HPDE6-E6E7 (cell line): ENCODE results near the gene DPAGT1.
"Not testable (repeated sequence)": the region's sequence is repeated elsewhere in the genome, so short reads cannot be mapped to it uniquely, and the experiment has no call there.

Experiments used
- DNase-seq: peaks from one replicate; pipeline ENCODE4 v3.0.0; 2011; ENCODE audit warnings: missing footprints; ENCODE audit errors: extremely low spot score

Gene DPAGT1

DNA sequence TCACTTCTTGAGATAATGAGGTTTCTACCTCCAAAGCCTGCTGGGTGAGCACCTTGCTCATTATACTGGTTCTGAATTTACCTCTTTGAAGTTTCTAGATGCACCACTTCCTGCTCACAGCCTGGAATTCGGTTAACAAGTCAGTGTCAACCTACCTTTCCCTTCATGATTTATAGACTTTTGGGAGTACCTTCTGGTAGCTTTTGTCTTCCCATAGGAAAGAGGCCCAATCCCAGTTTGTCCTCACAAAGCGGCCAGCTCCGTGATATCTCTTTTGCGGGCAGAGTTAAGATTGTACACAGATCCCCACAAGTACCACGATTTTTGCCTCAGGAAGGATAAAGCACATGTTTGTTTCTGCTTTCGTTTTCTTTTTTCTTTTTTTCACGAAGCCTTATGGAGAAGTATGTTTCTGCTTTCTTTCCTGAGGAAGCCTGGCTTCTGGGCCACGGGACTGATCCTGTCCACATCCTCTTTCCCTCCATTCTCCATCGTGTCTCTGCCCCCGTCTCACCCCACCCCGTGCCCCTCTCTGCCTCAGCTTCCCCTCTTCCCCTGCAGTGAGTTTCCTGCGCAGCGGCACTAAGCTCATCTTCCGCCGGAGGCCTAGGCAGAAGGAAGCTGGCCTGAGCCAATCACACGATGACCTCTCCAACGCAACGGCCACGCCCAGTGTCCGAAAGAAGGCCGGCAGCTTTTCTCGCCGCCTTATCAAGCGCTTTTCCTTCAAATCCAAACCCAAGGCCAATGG, 14.0 kb upstream of the DPAGT1 start:
- DNase-seq, result no peak

DNA sequence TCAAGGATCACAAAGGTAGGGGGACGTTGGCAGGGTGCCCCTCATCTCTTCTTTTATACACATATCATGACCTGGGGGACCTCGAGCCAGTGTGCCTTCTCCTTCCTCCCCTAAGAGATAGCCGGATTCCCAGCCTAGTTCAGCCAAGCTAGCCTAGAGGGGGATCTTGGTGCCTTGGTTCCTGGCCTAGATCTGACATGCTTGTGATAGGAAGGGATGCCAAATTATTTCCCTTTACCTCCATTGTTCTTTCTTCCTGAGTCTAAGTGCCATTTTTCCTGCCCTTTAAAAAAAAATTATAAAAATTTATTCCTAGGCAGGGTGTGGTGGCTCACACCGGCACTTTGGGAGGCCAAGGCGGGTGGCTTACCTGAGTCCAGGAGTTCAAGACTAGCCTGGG, 12.7 kb upstream of the DPAGT1 start:
- DNase-seq, result no peak

DNA sequence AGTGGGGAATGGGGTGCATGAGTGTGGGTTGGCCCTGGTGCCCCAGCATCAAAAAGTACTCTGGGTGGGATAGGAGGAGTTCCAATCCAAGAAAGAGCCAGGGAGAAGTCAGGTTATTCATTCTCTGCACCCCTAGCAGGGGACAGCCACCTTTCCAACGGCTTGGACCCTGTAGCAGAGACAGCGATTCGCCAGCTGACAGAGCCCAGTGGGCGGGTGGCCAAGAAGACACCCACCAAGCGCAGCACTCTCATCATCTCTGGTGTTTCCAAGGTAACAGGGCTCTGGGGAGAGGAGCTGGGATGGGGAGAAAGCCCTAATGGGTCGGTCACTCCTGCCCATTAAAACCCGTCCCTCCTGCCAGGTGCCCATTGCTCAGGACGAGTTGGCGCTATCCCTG, 12.1 kb upstream of the DPAGT1 start:
- DNase-seq, result no peak

DNA sequence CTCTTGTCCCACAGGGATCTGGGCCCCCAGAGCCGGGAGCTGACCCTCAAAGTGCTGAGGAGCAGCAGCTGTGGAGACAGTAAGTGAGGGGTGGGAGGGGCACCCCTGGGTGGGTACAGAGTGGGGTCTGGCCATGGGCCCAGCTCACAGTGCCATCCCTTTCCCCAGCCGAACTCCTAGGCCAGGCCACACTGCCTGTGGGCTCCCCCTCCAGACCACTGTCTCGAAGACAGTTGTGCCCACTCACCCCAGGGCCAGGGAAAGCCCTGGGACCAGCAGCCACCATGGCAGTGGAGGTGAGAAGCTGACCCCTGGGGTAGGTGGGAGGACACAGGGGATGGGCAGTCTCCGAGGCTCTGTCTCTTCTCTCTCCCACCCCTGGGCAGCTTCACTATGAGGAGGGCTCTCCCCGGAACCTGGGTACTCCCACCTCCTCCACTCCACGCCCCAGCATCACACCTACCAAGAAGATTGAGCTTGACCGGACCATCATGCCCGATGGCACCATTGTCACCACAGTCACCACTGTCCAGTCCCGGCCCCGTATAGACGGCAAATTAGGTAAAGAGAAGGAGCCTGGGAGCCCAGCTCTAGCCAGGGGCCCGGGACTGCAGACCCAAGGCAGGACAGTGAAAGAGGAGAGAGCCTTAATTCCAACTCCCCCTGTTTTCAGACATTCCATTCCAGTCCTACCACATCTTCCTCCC, 10.8 kb upstream of the DPAGT1 start:
- no peak for DNase-seq

DNA sequence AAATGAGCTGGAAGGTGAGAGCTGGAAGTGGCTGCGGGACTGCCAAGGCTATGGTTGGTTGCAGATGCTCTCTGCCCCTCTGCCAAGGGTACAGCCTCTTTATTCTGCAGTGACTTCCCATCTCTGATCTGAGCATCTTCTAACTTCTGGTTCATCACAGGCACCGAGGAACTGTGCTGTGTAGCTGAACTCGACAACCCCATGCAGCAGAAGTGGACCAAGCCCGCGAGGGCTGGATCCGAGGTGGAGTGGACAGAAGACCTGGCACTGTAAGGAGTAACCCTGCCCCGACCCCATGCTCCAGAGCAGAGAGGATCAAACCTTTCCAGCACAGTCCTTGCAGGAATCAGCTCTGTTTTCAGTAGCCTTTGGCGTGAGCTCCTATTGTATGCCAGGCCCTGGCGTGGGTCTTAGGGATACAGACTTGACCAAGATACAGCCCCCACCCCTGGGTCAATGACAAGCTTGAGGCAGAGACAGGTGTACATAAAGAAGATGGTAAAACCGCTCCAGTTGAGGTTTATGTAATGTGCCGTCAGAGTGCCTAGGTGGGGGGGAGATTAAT, 9.8 kb upstream of the DPAGT1 start:
- DNase-seq, result no peak

- DNase-seq, result no peak
Measured at GRCh38 chr11:119110439-119110838, 8.8 kb upstream of the DPAGT1 start.

DNA sequence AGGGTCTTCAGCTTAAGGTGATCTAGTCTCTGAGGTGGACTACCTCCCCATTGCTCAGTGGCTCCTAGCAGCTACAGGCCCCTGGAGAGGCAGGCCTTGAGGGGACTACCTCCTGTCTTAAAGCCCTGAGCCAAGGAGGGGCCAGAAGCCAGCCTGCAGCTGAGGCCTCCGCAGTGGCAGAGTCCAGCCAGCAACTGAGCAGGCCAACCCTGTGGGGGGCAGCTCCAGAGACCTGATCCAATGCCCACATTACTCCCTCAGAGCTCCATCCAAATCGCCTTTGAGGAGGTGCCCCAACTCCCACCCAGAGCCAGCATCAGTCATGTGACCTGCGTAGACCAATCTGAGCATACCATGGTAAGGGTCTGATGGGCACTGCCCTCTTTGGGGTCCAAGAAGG, 8.2 kb upstream of the DPAGT1 start:
- DNase-seq, result no peak

DNA sequence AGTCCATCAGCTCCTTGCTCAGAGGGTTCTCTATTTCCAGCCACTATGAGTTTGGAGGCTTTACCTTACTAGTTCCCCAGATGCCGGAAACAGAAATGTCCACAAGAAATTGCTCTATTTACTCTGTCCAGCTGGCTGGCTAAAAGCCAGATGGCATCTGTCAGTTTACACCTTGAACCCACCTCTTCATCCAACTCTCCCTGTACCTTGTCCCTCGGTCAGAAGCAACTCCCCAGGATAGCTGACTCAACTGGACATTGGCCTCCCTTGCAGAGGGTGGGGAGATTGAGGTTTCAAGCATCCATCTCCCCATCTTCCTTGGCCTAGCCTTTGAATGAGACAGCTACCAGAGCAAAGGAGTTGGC, 7.2 kb upstream of the DPAGT1 start:
- DNase-seq, result no peak

- DNase-seq, result peak; percentile 77
Measured at GRCh38 chr11:119108146-119108856, 6.6 kb upstream of the DPAGT1 start.

GRCh38 chr11:119107538-119108145, 6.0 kb upstream of the DPAGT1 start:
- DNase-seq, result no peak

DNA sequence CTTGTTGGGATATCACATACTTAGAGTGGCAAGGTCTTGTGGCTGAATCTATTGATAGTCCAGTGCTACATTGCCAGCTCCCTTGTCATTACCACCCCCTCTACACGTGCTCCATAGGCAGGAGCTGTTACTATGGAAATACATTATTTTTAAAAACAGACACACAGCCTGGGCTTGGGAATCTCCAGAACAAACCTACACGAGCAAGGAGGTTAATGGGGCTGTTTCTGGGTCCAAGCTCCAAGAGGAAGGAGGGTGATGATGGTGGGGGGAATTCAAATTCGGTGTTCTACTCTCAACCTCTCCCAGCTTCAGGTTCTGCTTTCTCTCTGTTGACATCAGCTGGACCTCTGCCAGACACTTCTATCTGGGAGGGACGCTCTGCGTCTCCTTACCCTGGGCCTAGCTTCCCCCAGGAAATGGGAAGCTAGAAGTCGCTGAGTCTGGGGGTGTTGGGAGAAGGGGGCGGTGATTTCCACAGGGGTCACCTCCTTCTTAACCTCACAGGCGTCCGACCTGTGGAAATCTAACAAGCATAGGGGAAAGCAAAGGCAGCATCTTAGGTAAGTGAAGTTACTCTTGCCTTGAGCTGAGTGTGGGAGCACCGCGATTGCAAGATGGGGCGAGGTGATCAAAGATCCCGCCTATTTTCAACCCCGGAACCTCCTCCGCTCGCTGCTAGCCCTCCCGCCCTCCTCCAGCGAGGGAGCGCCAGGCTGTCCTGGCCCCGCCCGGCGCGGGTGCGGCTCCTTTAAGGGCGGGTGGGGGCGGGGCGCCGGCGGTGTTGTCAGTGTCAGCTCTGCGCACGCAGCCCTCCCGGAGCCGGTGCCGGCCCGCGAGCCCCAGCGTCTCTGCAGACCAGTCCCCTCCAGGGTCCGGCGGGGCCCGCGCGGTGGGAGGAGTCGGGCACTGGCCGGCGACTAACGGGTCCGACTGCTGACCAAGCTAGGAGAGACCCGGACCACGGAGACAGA, 5.2 kb upstream of the DPAGT1 start, which contains the start of gene C2CD2L:
Gene C2CD2L (plus strand): TSS at position 781 of the 974 bp plus-strand sequence. CDS start 398 bp downstream, outside the sequence.
- DNase-seq, result peak; percentile 93

DNA sequence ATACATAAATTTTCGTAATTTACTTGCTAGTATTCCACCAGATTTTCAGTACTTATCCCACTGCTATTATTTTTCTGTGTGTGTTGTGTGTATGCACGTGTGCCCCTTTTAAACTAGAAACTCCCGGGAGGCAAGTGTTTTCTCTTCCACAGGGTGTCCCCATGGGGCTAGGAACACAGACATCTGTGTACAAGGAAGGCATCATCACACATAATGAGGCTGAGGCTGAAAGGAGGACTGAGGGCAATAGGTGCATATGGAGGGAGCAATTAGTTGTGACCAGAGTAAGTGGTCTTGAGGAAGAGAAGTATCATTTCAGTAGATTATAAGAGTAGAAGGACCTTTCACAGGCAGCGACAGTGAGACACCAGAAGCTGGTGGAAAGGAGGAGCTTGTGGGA, 2.1 kb upstream of the DPAGT1 start:
- no peak for DNase-seq

GRCh38 chr11:119103161-119103664, 1.6 kb upstream of the DPAGT1 start:
- DNase-seq, result not testable (repeated sequence)

- DNase-seq, result no peak
Measured at GRCh38 chr11:119100994-119101758, 477 bp downstream of the DPAGT1 start.

DNA sequence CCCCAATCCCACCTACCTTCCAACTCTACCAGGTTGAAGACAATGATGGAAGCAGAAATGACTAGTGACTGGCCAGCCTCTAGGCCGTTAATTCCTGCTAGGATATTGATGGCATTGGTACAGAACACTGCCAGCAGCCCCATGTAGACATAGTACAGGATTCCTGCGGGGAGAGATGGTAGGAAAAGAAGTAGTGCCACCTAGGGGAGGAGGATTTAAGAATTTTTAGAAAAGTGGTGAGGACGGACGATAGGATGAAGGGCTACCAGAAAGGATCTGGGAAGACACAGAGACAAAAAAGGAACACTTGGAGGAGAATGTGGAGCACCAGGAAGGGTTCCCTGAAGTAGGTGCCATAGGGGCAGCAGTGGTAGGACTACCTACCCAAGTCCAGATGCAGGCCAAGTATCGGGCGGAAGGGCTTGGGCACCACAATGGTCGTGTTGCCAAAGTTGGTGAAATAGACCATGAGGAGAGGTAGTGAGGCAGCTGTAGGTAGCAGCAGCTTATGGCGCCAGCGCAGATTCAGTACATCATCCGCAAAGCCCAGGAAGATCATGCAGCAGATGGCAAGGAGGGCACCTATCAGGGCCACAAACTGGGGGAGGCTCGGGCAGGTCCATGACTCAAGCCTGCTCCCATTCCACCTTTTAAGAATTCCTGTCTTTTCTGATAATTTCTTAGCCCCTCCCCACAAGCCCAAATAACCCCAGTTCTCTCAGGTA, 1.2 kb downstream of the DPAGT1 start:
- no peak for DNase-seq

DNA sequence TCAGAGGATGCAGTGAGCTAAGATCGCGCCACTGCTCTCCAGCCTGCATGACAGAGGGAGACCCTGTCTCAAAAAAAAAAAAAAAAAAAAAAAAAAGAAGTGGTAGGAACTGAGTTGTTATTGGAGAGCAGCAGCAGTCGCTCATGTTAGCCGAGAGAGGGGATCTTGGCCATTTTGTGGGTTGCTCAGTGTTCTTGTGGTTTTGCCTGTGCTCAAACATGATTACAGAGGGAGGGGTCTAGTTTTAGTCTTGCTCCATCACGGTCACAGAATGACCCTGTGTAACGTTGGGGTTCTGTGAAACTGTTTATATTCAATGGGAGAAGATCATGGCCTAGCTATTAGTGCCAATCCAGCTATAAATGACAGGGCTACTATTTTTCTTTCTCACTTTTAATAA, 1.9 kb downstream of the DPAGT1 start:
- DNase-seq, result no peak

GRCh38 chr11:119095066-119095880, 6.4 kb downstream of the DPAGT1 start:
- DNase-seq, result peak; percentile 100

- no peak for DNase-seq
Measured at GRCh38 chr11:119094816-119095065, 6.9 kb downstream of the DPAGT1 start.
